SKM-1 (cell line): ENCODE measurements around the gene BAIAP2L2.

Source experiments
- DNase-seq: peaks from one replicate; lab custom pipeline; 2025; ENCODE audit not compliant: unreplicated experiment; lab: John Stamatoyannopoulos, UW

Gene BAIAP2L2

DNA sequence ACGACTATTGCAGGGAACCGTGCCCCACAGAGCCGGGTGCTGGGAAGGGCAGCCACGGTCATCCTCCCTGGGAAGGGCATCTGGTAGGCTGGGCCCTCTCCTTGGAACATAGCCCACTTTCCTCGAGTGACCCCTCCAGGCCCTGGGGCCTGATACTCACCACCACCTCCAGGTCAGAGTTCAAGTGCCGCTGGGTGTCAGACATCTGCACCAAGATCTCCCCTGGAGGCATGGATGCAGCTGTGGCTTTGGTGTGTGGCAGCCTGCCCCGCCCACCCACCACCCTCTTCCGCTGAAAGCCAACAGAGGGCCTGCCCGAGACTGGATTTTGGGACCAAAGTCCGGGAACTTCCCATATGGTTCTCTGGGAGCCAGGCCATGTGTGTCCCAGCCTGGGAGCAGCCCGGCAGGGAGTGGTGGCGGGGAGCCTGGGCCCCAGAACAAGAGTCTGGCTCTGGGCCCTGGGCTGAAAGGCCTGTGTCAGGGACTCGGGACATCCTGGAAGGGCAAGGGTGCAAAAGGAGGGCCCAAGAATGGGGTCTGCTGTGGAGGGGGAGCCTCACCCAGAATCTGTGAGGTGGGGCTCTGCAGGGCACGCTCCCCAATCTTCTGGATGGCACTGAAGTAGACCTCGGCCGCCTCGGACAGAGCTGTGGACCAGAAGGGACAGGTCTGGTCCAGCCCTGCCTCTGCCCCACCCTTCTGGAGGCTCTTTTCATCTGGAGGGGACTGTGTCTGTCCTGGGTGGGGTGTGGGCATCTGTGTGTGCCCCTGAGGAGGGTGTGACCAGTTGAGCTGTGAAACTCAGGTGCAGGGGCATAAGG is 2.6 kb downstream of the BAIAP2L2 start:
- DNase-seq = no peak

GRCh38 chr22:38106814-38107578 is 3.5 kb downstream of the BAIAP2L2 start:
- no peak for DNase-seq

DNA sequence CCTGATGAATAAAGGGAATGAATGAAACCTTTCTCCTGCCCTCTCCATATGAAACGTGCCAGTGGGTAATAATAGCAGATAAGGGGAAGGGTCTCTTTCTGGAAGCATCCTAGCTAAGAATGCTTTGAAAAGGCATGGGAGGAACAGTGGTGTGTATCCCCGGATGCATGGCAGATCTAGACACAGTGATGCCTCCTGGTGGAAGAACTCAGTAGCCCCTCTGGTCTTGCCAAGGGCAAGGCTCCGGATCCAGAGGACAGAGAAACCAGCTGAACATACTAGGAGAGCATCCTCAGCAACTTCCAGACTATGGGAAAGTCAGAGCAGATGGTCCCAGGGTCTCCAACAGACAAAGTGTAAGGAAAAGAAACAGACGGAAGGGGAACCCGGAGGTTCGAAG is 6.4 kb downstream of the BAIAP2L2 start:
- DNase-seq = no peak

- DNase-seq = no peak
These were observed 6.8 kb downstream of the BAIAP2L2 start for GRCh38 chr22:38103641-38104040.

- DNase-seq = no peak
These were observed 11.9 kb downstream of the BAIAP2L2 start for GRCh38 chr22:38098410-38099249.

- no peak for DNase-seq
These were observed 12.7 kb downstream of the BAIAP2L2 start for GRCh38 chr22:38097557-38098409.

DNA sequence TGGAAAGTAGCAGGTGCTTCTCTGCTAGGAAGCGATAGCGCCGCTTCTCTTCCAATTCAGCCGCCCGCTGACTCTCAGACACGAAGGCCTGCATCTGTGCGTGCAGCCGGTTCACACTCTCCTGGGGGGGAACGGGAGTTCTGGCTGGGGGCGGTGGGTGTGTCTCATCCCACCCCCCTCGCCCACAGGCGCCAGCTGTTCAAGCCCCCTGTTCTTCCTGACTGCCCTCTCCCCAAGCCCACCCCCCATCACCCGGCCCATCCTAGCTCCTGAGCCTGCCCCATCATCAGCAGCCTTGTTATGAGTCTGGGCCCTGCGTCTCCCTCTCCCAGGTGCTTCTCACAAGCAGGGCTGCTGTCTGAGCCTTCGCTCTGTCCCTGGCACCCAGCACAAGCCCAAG is 13.4 kb downstream of the BAIAP2L2 start:
- DNase-seq = no peak

GRCh38 chr22:38089474-38089851 is 21.0 kb downstream of the BAIAP2L2 start:
- DNase-seq = no peak

GRCh38 chr22:38088629-38089473 is 21.6 kb downstream of the BAIAP2L2 start:
- no peak for DNase-seq

DNA sequence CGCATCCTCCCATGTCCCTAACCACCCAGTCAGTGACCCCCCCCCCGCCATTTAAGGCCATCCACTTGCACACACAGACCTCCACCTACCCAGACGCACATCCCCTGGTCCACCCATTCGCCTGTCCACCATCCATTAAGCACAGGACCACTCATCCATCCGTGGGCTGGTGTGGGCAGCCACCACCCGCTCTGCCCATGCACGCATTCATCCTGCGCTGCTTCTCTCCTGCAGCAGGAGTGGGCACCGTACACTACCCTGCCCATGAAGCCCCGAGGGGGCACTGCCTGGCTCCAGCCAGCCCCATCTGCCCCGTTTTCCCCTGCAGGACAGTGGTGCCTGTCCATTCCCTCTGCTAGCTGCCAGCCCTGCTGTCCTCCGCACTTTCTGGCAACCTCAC is 22.6 kb downstream of the BAIAP2L2 start:
- no peak for DNase-seq

GRCh38 chr22:38086942-38087341 is 23.5 kb downstream of the BAIAP2L2 start:
- no peak for DNase-seq

- DNase-seq = no peak
These were observed 24.3 kb downstream of the BAIAP2L2 start for GRCh38 chr22:38086001-38086845.

- DNase-seq = no peak
These were observed 25.0 kb downstream of the BAIAP2L2 start for GRCh38 chr22:38085501-38085900.

DNA sequence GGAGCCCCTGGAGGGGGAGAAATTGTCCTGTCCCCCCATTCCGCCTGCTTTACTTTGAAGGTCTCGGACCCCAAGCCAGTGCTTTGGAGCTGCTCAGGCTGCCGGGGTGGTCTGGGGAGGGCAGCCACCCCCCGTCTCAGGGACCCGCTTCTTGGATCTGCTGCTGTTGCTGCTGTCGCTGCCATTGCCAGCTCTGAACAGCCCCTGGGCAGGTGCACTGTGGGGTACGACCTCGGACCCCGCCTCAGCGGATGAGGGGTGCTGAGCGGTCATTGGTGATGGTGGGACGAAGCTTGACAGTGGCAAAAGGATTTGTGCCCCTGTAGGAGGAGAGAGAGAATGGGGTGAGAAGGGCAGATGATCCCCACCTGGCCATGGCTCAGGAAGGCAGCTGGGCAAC is 25.4 kb downstream of the BAIAP2L2 start:
- no peak for DNase-seq

GRCh38 chr22:38083931-38084631 is 26.4 kb downstream of the BAIAP2L2 start, which contains the start of gene SLC16A8:
SLC16A8 (minus strand) TSS chr22:38084184; CDS start chr22:38082873, 1,311 bp downstream.
- DNase-seq = no peak

GRCh38 chr22:38082986-38083710 is 27.3 kb downstream of the BAIAP2L2 start:
- no peak for DNase-seq
